ENCODE data around the gene TAF11L11. TPM values are rescaled to one million over a fixed set of nuclear protein-coding genes. Genes with fewer than 3 reads are reported as not detected.
"Not testable (repeated sequence)": the region's sequence is repeated elsewhere in the genome, so short reads cannot be mapped to it uniquely, and the experiment has no call there.

The TAF11L11 gene
- total RNA-seq (2014; rRNA removed; shearing (Covaris generic)) = not detected in 2 replicates

GRCh38 chr5:17603880-17604279 lies at the start of gene TAF11L11:
TAF11L11 (plus strand) TSS chr5:17604183.
- not testable (repeated sequence) for DNase-seq (ENCODE audit: low spot score)

- DNase-seq (ENCODE audit: low spot score) = not testable (repeated sequence)
These were observed 18.3 kb upstream of the TAF11L11 start, which contains the start of gene TAF11L7 for GRCh38 chr5:17585658-17586057. TAF11L7 (minus strand) TSS chr5:17585758.

- not testable (repeated sequence) for DNase-seq (ENCODE audit: low spot score)
These were observed 13.1 kb upstream of the TAF11L11 start, which contains the start of gene TAF11L8 for GRCh38 chr5:17590860-17591259. TAF11L8 (minus strand) TSS chr5:17590960.

- DNase-seq (ENCODE audit: low spot score) = not testable (repeated sequence)
These were observed 9.7 kb upstream of the TAF11L11 start, which contains the start of gene TAF11L9 for GRCh38 chr5:17594255-17594654. TAF11L9 (minus strand) TSS chr5:17594394.

GRCh38 chr5:17597728-17598127 lies 6.3 kb upstream of the TAF11L11 start, which contains the start of gene TAF11L10:
TAF11L10 (minus strand) TSS chr5:17597828.
- not testable (repeated sequence) for DNase-seq (ENCODE audit: low spot score)

GRCh38 chr5:17604951-17605350 lies 968 bp downstream of the TAF11L11 start:
- no peak for DNase-seq (ENCODE audit: low spot score)

GRCh38 chr5:17607461-17607860 lies 3.5 kb downstream of the TAF11L11 start:
- DNase-seq (ENCODE audit: low spot score) = not testable (repeated sequence)

- DNase-seq (ENCODE audit: low spot score) = not testable (repeated sequence)
These were observed 6.1 kb downstream of the TAF11L11 start, which contains the start of gene TAF11L12 for GRCh38 chr5:17610092-17610491. TAF11L12 (plus strand) TSS chr5:17610392.

GRCh38 chr5:17614872-17615605 lies 11.1 kb downstream of the TAF11L11 start:
- DNase-seq (ENCODE audit: low spot score) = no peak

GRCh38 chr5:17619354-17619753 lies 15.4 kb downstream of the TAF11L11 start:
- DNase-seq (ENCODE audit: low spot score) = peak; percentile 12

GRCh38 chr5:17620627-17621026 lies 16.6 kb downstream of the TAF11L11 start:
- no peak for DNase-seq (ENCODE audit: low spot score)

- no peak for DNase-seq (ENCODE audit: low spot score)
These were observed 21.7 kb downstream of the TAF11L11 start for GRCh38 chr5:17625686-17626085.

GRCh38 chr5:17631788-17632187 lies 27.8 kb downstream of the TAF11L11 start, which contains the start of gene TAF11L13:
TAF11L13 (plus strand) TSS chr5:17632088.
- DNase-seq (ENCODE audit: low spot score) = not testable (repeated sequence)

- DNase-seq (ENCODE audit: low spot score) = no peak
These were observed 30.2 kb downstream of the TAF11L11 start, which contains the start of gene TAF11L14 for GRCh38 chr5:17634160-17634559. TAF11L14 (plus strand) TSS chr5:17634460.

- DNase-seq (ENCODE audit: low spot score) = not testable (repeated sequence)
These were observed 45.2 kb downstream of the TAF11L11 start for GRCh38 chr5:17649232-17649631.

GRCh38 chr5:17655201-17655759 lies 51.3 kb downstream of the TAF11L11 start:
- DNase-seq (ENCODE audit: low spot score) = not testable (repeated sequence)

Other genes starting within 250 kb of the TAF11L11 start
- gene TAF11L2, start 106.0 kb upstream of the TAF11L11 start, total RNA-seq (2014; rRNA removed; shearing (Covaris generic)) = not detected in 2 replicates
- gene TAF11L3, start 85.8 kb upstream of the TAF11L11 start, total RNA-seq (2014; rRNA removed; shearing (Covaris generic)) = not detected in 2 replicates
- not detected in 2 replicates for gene TAF11L4, start 82.4 kb upstream of the TAF11L11 start, total RNA-seq (2014; rRNA removed; shearing (Covaris generic))
- gene TAF11L5, start 78.9 kb upstream of the TAF11L11 start, total RNA-seq (2014; rRNA removed; shearing (Covaris generic)) = not detected in 2 replicates
- gene TAF11L6, start 75.5 kb upstream of the TAF11L11 start, total RNA-seq (2014; rRNA removed; shearing (Covaris generic)) = not detected in 2 replicates
- gene TAF11L7, start 18.4 kb upstream of the TAF11L11 start, total RNA-seq (2014; rRNA removed; shearing (Covaris generic)) = not detected in 2 replicates
- not detected in 2 replicates for gene TAF11L8, start 13.2 kb upstream of the TAF11L11 start, total RNA-seq (2014; rRNA removed; shearing (Covaris generic))
- not detected in 2 replicates for gene TAF11L9, start 9.8 kb upstream of the TAF11L11 start, total RNA-seq (2014; rRNA removed; shearing (Covaris generic))
- not detected in 2 replicates for gene TAF11L10, start 6.4 kb upstream of the TAF11L11 start, total RNA-seq (2014; rRNA removed; shearing (Covaris generic))
- gene TAF11L12, start 6.2 kb downstream of the TAF11L11 start, total RNA-seq (2014; rRNA removed; shearing (Covaris generic)) = not detected in 2 replicates
- not detected in 2 replicates for gene TAF11L13, start 27.9 kb downstream of the TAF11L11 start, total RNA-seq (2014; rRNA removed; shearing (Covaris generic))
- not detected in 2 replicates for gene TAF11L14, start 30.3 kb downstream of the TAF11L11 start, total RNA-seq (2014; rRNA removed; shearing (Covaris generic))